CD14-positive monocyte (primary cell): ENCODE data around the gene DTWD2. TPM values are rescaled to one million over a fixed set of nuclear protein-coding genes. Genes with fewer than 3 reads are reported as not detected.

Experiments
- DNase-seq, 3 donors: peaks; one replicate each; pipeline ENCODE4 v3.0.0-alpha.2; 2011 to 2022
- H2AFZ ChIP-seq: 2 replicates; pipeline ENCODE4 v1.6.0; 2012; ENCODE audit warnings: mild to moderate bottlenecking, low read depth, low read length, inconsistent platforms; ENCODE audit not compliant: insufficient read depth, poor library complexity, severe bottlenecking
- H3K27ac ChIP-seq, 2 donors: 1 replicate in 1 of 2; 2 replicates in 1 of 2; pipeline ENCODE4 v1.5.1; 2012 to 2013; ENCODE audit warnings: low read length in 2 of 2, control low read depth in 1 of 2, inconsistent platforms in 1 of 2, low read depth in 1 of 2, mild to moderate bottlenecking in 1 of 2
- H3K27me3 ChIP-seq, 2 donors: one replicate each; pipeline versions ENCODE4 v1.6.0 to v1.6.1; 2011 to 2013; ENCODE audit warnings: low read length in 2 of 2; ENCODE audit not compliant: control insufficient read depth in 2 of 2, insufficient read depth in 2 of 2
- H3K36me3 ChIP-seq, 2 donors: replicated peaks in 1 of 2; 1 replicate in 1 of 2; 2 replicates in 1 of 2; pipeline versions ENCODE4 v1.5.1 to v1.6.1; 2012 to 2013; ENCODE audit warnings: low read length in 2 of 2, control low read depth in 1 of 2, inconsistent platforms in 1 of 2, mild to moderate bottlenecking in 1 of 2; ENCODE audit not compliant: insufficient read depth in 2 of 2, control insufficient read depth in 1 of 2
- H3K4me1 ChIP-seq, 2 donors: 1 replicate in 1 of 2; 2 replicates in 1 of 2; pipeline versions ENCODE4 v1.5.1 to v1.6.1; 2012 to 2013; ENCODE audit warnings: low read length in 2 of 2, control low read depth in 1 of 2, inconsistent platforms in 1 of 2, mild to moderate bottlenecking in 1 of 2, moderate library complexity in 1 of 2; ENCODE audit not compliant: insufficient read depth in 2 of 2, control insufficient read depth in 1 of 2
- H3K4me2 ChIP-seq: replicated peaks from 2 replicates; pipeline ENCODE3; 2012; ENCODE audit warnings: low read length, moderate library complexity, mild to moderate bottlenecking; ENCODE audit not compliant: poor library complexity, severe bottlenecking; ENCODE audit errors: extremely low read depth
- H3K4me3 ChIP-seq, 3 experiments: fragments of 200-600 bp in 1 of 3; sonication (generic) in 1 of 3; replicated peaks in 1 of 3; 1 replicate in 2 of 3; 2 replicates in 1 of 3; pipeline ENCODE4 v1.5.1; 2011 to 2013; ENCODE audit warnings: low read length in 3 of 3, mild to moderate bottlenecking in 3 of 3, control low read depth in 2 of 3, low read depth in 2 of 3, inconsistent platforms in 1 of 3, moderate library complexity in 1 of 3
- H3K79me2 ChIP-seq: 2 replicates; pipeline ENCODE4 v1.6.0; 2012; ENCODE audit warnings: mild to moderate bottlenecking, control low read depth, inconsistent platforms, low read length, moderate library complexity; ENCODE audit not compliant: insufficient read depth
- H3K9ac ChIP-seq: 2 replicates; pipeline ENCODE4 v1.6.0; 2017; ENCODE audit warnings: low read length, mild to moderate bottlenecking; ENCODE audit not compliant: insufficient read depth, poor library complexity, severe bottlenecking
- H3K9me3 ChIP-seq, 2 donors: replicated peaks in 1 of 2; 1 replicate in 1 of 2; 2 replicates in 1 of 2; pipeline versions ENCODE4 v1.5.1 to v1.6.1; 2012 to 2013; ENCODE audit warnings: low read length in 2 of 2, control low read depth in 1 of 2; ENCODE audit not compliant: control insufficient read depth in 1 of 2, insufficient read depth in 1 of 2
- H4K20me1 ChIP-seq: 2 replicates; pipeline ENCODE4 v1.6.0; 2012; ENCODE audit warnings: mild to moderate bottlenecking, low read length, control low read depth, moderate library complexity; ENCODE audit not compliant: insufficient read depth
- H3K27ac Mint-ChIP-seq, 7 donors: one replicate each; pipeline ENCODE4 v1.8.0; 2020; ENCODE audit warnings: mild to moderate bottlenecking in 7 of 7, mixed read lengths in 7 of 7, moderate library complexity in 6 of 7, inconsistent platforms in 2 of 7
- H3K27me3 Mint-ChIP-seq, 3 donors: one replicate each; pipeline ENCODE4 v1.8.0; 2021 to 2022; ENCODE audit warnings: low read depth in 3 of 3, mild to moderate bottlenecking in 3 of 3, mixed read lengths in 3 of 3, moderate library complexity in 3 of 3, inconsistent platforms in 1 of 3
- H3K36me3 Mint-ChIP-seq, 2 donors: one replicate each; pipeline ENCODE4 v1.8.0; 2020; ENCODE audit warnings: mixed read lengths in 2 of 2, inconsistent platforms in 1 of 2, mild to moderate bottlenecking in 1 of 2
- H3K4me1 Mint-ChIP-seq: one replicate; pipeline ENCODE4 v1.8.0; 2020; ENCODE audit warnings: mild to moderate bottlenecking, mixed read lengths
- H3K4me3 Mint-ChIP-seq, 2 donors: one replicate each; pipeline ENCODE4 v1.8.0; 2020; ENCODE audit warnings: mild to moderate bottlenecking in 2 of 2, mixed read lengths in 2 of 2, moderate library complexity in 1 of 2
- H3K9me3 Mint-ChIP-seq, 7 donors: one replicate each; pipeline ENCODE4 v1.8.0; 2020 to 2022; ENCODE audit warnings: mixed read lengths in 7 of 7, mild to moderate bottlenecking in 6 of 7, moderate library complexity in 6 of 7, inconsistent platforms in 2 of 7
- WGBS: methylation state at CpG from one replicate; pipeline ENCODE4 v1.1.5; 2013; ENCODE audit warnings: missing lambda C conversion rate; ENCODE audit not compliant: insufficient coverage; 5-methylcytosine and 5-hydroxymethylcytosine counted together
- intact Hi-C, 2 donors: fragments of 100-400 bp; cut with micrococcal nuclease; formaldehyde crosslinking; loops; one replicate each; pipeline versions ENCODE4 v1.15.0 to v1.15.1; 2023
- polyA plus RNA-seq, 3 donors: library from polyadenylated mRNA; depleted of rRNA in 1 of 3; unstranded in 2 of 3; stranded (reverse) in 1 of 3; fragments of 300-500 nt in 2 of 3; fragments of >200 nt in 1 of 3; fragmentation: Illumina TruSeq in 2 of 3; gene quantifications; 1 replicate in 2 of 3; 2 replicates in 1 of 3; pipeline ENCODE4 v1.2.3, GENCODE V29; 2012 to 2021
- TF ChIP-seq, protein P1 (sequence below): fragments of 200-600 bp; IDR thresholded peaks from one replicate; pipeline ENCODE4 v1.8.0; 2022; ENCODE audit warnings: antibody characterized with exemption, mild to moderate bottlenecking

Gene DTWD2
- polyA plus RNA-seq, 3 donors, result 1.2 to 2.7 (median 2.5) TPM

DNA sequence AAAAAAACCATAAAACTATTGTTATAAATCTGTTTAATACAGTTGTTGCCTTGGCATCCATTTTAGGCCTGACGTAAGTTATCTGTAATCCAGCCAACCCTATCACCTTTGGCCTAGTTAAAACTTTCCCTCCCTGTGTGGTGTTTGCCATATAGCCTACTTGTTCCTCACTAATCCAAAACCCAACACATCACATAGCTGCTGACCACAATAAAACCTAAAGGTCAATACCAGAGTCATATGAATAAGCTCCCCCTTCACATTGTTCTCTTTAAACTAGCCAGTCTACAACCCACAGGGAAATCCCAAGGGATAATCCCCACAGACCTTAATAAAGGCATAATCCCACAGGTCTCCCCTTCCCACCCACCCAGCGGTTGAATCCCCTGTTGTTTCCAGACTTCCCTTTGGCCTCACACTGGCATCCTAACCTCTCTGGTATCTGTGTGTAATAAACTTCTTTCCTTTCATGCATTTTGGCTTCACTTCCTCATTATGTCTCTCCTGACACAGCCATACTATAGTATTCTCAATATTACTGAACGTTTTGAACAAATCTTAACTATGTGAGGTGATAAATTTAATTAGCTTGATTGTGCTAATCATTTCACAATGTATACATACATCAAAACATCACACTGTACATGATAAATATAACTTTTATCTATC, 50.8 kb downstream of the DTWD2 start:
- H3K4me3 Mint-ChIP-seq, result no peak overlapping the region
- Histone ChIP-seq H3K36me3 (no peaks in the 10 kb centered on the region), H3K27me3 (no peaks in the 10 kb centered on the region), H3K79me2 (no peaks in the 10 kb centered on the region), H3K4me3 (no peak overlapping the region), H3K27ac (no peak overlapping the region), H3K9me3 (no peaks in the 10 kb centered on the region), H4K20me1 (no peaks in the 10 kb centered on the region), H3K9ac (no peak overlapping the region), H3K4me2 (no peak overlapping the region), H2AFZ (no peak overlapping the region), H3K4me1 (no peaks in the 10 kb centered on the region)
- peaks cover 0 to 2% (median 0%) of the 10 kb centered on the region in 7 donors for H3K9me3 Mint-ChIP-seq
- 100% methylated on average over 1 of the region's 3 CpGs for WGBS
- H3K36me3 Mint-ChIP-seq, result peaks cover 0 to 9% of the 10 kb centered on the region in 2 donors
- H3K27me3 Mint-ChIP-seq, result no peaks in the 10 kb centered on the region
- DNase-seq, result no peak
- H3K4me1 Mint-ChIP-seq, result no peaks in the 10 kb centered on the region
- intact Hi-C loops, result no loop called here
- TF ChIP-seq, protein P1, sequence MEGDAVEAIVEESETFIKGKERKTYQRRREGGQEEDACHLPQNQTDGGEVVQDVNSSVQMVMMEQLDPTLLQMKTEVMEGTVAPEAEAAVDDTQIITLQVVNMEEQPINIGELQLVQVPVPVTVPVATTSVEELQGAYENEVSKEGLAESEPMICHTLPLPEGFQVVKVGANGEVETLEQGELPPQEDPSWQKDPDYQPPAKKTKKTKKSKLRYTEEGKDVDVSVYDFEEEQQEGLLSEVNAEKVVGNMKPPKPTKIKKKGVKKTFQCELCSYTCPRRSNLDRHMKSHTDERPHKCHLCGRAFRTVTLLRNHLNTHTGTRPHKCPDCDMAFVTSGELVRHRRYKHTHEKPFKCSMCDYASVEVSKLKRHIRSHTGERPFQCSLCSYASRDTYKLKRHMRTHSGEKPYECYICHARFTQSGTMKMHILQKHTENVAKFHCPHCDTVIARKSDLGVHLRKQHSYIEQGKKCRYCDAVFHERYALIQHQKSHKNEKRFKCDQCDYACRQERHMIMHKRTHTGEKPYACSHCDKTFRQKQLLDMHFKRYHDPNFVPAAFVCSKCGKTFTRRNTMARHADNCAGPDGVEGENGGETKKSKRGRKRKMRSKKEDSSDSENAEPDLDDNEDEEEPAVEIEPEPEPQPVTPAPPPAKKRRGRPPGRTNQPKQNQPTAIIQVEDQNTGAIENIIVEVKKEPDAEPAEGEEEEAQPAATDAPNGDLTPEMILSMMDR, result no peak
- H3K27ac Mint-ChIP-seq, result no peak overlapping the region

DNA sequence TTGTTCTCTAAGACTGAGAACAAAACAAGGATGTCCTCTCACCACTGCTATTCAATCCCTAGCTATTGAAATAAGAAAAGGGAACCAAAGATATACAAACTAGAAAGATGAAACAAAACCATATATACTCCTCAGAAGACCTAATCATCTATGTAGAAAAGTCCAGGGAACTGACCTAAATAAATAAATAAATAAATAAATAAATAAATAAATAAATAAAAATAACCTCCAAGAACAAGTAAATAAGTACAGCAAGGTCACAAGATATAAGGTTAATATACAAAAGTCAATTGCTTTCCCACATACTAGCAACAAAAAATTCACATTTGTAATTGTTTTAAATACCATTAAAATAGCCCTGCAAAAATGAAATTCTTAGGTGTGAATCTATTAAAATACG, 54.6 kb downstream of the DTWD2 start:
- Histone ChIP-seq H3K36me3 (no peaks in the 10 kb centered on the region), H3K79me2 (no peaks in the 10 kb centered on the region), H3K27ac (no peak overlapping the region), H3K27me3 (no peaks in the 10 kb centered on the region), H3K9ac (no peak overlapping the region), H3K4me2 (no peak overlapping the region), H3K9me3 (no peaks in the 10 kb centered on the region), H3K4me1 (no peaks in the 10 kb centered on the region), H4K20me1 (no peaks in the 10 kb centered on the region), H2AFZ (no peak overlapping the region), H3K4me3 (no peak overlapping the region)
- WGBS, result no CpG with 5 or more reads among the region's 1 CpG
- TF ChIP-seq, protein P1, result no peak
- intact Hi-C loops, result no loop called here
- no peak for DNase-seq
- H3K9me3 Mint-ChIP-seq, result peaks cover 0 to 11% (median 6%) of the 10 kb centered on the region in 7 donors
- H3K4me3 Mint-ChIP-seq, result no peak overlapping the region
- H3K27ac Mint-ChIP-seq, result no peak overlapping the region
- H3K36me3 Mint-ChIP-seq, result peaks cover 0 to 6% of the 10 kb centered on the region in 2 donors
- H3K4me1 Mint-ChIP-seq, result no peaks in the 10 kb centered on the region
- no peaks in the 10 kb centered on the region for H3K27me3 Mint-ChIP-seq
